IMR-90 (cell line): Measurements from ENCODE around the gene SYNJ2BP. TPM values are rescaled to one million over a fixed set of nuclear protein-coding genes. Genes with fewer than 3 reads are reported as not detected.

Experiments
- ATAC-seq: fragments of 200-7000 bp; cut with Tn5 transposase; 2 replicates; pipeline ENCODE4 v1.9.1; 2020; ENCODE audit warnings: low read depth, mild to moderate bottlenecking, moderate library complexity
- BruUV-seq: library from RNA; stranded (reverse); fragments of 400-500 nt; replicated peaks from 2 replicates; lab custom pipeline; 2021; lab: Mats Ljungman, UMichigan
- CTCF ChIA-PET: fragments of 300-600 bp; formaldehyde crosslinking; extraction: SDS; loops from one replicate; lab custom pipeline; 2021; ENCODE audit warnings: antibody characterized with exemption; lab: Yijun Ruan, JAX
- POLR2A ChIA-PET: fragments of 300-600 bp; sonication (Branson Sonifier 250); formaldehyde crosslinking; loops from one replicate; lab custom pipeline; 2022; ENCODE audit warnings: antibody characterized with exemption; ENCODE audit not compliant: unreplicated experiment; lab: Charles Lee
- DNase-seq: peaks from one replicate; pipeline ENCODE4 v3.0.0; 2013
- H2AFZ ChIP-seq: replicated peaks from 2 replicates; pipeline ENCODE3; 2013; ENCODE audit warnings: low read length, mild to moderate bottlenecking; ENCODE audit not compliant: poor library complexity
- H2AK5ac ChIP-seq: 2 replicates; pipeline ENCODE4 v1.6.1; 2013; ENCODE audit warnings: low read depth, low read length, inconsistent platforms
- H2AK9ac ChIP-seq: replicated peaks from 2 replicates; pipeline ENCODE3; 2013; ENCODE audit warnings: mild to moderate bottlenecking, low read depth, low read length, moderate library complexity; ENCODE audit not compliant: poor library complexity
- H2BK120ac ChIP-seq: 2 replicates; pipeline ENCODE4 v1.6.1; 2013; ENCODE audit warnings: low read depth, low read length, inconsistent platforms
- H2BK15ac ChIP-seq: 3 replicates; pipeline ENCODE4 v1.6.1; 2013; ENCODE audit warnings: low read depth, low read length, inconsistent platforms
- H2BK20ac ChIP-seq: 2 replicates; pipeline ENCODE4 v1.6.1; 2013; ENCODE audit warnings: low read depth, mild to moderate bottlenecking, inconsistent platforms, low read length, moderate library complexity
- H2BK5ac ChIP-seq: 2 replicates; pipeline ENCODE4 v1.6.1; 2013; ENCODE audit warnings: mild to moderate bottlenecking, low read depth, low read length, inconsistent platforms; ENCODE audit not compliant: poor library complexity, severe bottlenecking
- H3K14ac ChIP-seq: replicated peaks from 2 replicates; pipeline ENCODE4 v1.6.1; 2013; ENCODE audit warnings: low read depth, low read length, inconsistent platforms
- H3K18ac ChIP-seq: 2 replicates; pipeline ENCODE4 v1.6.1; 2013; ENCODE audit warnings: low read depth, low read length, control low read depth
- H3K23ac ChIP-seq: 2 replicates; pipeline ENCODE4 v1.6.1; 2013; ENCODE audit warnings: low read depth, low read length, inconsistent platforms
- H3K27ac ChIP-seq: 2 replicates; pipeline ENCODE4 v1.5.1; 2013; ENCODE audit warnings: mild to moderate bottlenecking, control low read depth, low read length; ENCODE audit not compliant: insufficient read depth
- H3K27me3 ChIP-seq: 2 replicates; pipeline ENCODE4 v1.6.1; 2013; ENCODE audit warnings: low read length; ENCODE audit not compliant: control insufficient read depth, insufficient read depth
- H3K36me3 ChIP-seq: 2 replicates; pipeline ENCODE4 v1.6.1; 2013; ENCODE audit warnings: low read length, mixed read lengths; ENCODE audit not compliant: control insufficient read depth, insufficient read depth
- H3K4ac ChIP-seq: 2 replicates; pipeline ENCODE4 v1.6.1; 2013; ENCODE audit warnings: low read depth, low read length, inconsistent platforms
- H3K4me1 ChIP-seq: 2 replicates; pipeline ENCODE4 v1.6.1; 2013; ENCODE audit warnings: low read length, mixed read lengths; ENCODE audit not compliant: control insufficient read depth, insufficient read depth
- H3K4me2 ChIP-seq: 2 replicates; pipeline ENCODE4 v1.6.1; 2013; ENCODE audit warnings: low read depth, mild to moderate bottlenecking, control low read depth, low read length, moderate library complexity
- H3K4me3 ChIP-seq: 2 replicates; pipeline ENCODE4 v1.5.1; 2013; ENCODE audit warnings: low read depth, mild to moderate bottlenecking, control low read depth, low read length, moderate library complexity; ENCODE audit not compliant: insufficient read depth
- H3K56ac ChIP-seq: 2 replicates; pipeline ENCODE4 v1.6.1; 2013; ENCODE audit warnings: low read length, inconsistent platforms; ENCODE audit not compliant: insufficient read depth; ENCODE audit errors: extremely low read depth
- H3K79me1 ChIP-seq, 2 experiments: 2 replicates each; pipeline ENCODE4 v1.6.1; 2013; ENCODE audit warnings: low read length in 2 of 2, inconsistent platforms in 1 of 2, low read depth in 1 of 2
- H3K9ac ChIP-seq: 2 replicates; pipeline ENCODE4 v1.6.1; 2013; ENCODE audit warnings: low read depth, low read length, control low read depth
- H3K9me1 ChIP-seq: 2 replicates; pipeline ENCODE4 v1.6.1; 2013; ENCODE audit warnings: low read length, inconsistent platforms; ENCODE audit not compliant: insufficient read depth
- H3K9me3 ChIP-seq: 2 replicates; pipeline ENCODE4 v1.6.1; 2013; ENCODE audit warnings: low read length; ENCODE audit not compliant: control insufficient read depth, insufficient read depth
- H4K20me1 ChIP-seq: 2 replicates; pipeline ENCODE4 v1.6.1; 2013; ENCODE audit warnings: low read length, inconsistent platforms; ENCODE audit not compliant: insufficient read depth
- H4K5ac ChIP-seq: 2 replicates; pipeline ENCODE4 v1.6.1; 2013; ENCODE audit warnings: mild to moderate bottlenecking, low read depth, low read length, control low read depth
- H4K8ac ChIP-seq, 2 experiments: 2 replicates each; pipeline ENCODE4 v1.6.1; 2013; ENCODE audit warnings: low read depth in 2 of 2, low read length in 2 of 2, control low read depth in 1 of 2, inconsistent platforms in 1 of 2
- H4K91ac ChIP-seq: 2 replicates; pipeline ENCODE4 v1.6.1; 2013; ENCODE audit warnings: low read depth, low read length, inconsistent platforms; ENCODE audit not compliant: insufficient read depth
- BHLHE40 ChIP-seq: fragments of 150-350 bp; IDR thresholded peaks from 2 replicates; pipeline ENCODE4 v1.6.1; 2016; ENCODE audit warnings: mild to moderate bottlenecking, low read depth, low read length
- CEBPB ChIP-seq: IDR thresholded peaks from 2 replicates; pipeline ENCODE4 v1.6.1; 2012; ENCODE audit warnings: low read depth, low read length, improper control_type of control experiment
- CHD1 ChIP-seq: IDR thresholded peaks from 2 replicates; pipeline ENCODE4 v1.6.1; 2012; ENCODE audit warnings: low read depth, low read length, improper control_type of control experiment
- CTCF ChIP-seq: conservative IDR thresholded peaks from 2 replicates; pipeline ENCODE4 v1.5.1; 2012; ENCODE audit warnings: mild to moderate bottlenecking, low read depth, low read length, improper control_type of control experiment
- ELK1 ChIP-seq: fragments of 150-350 bp; IDR thresholded peaks from 2 replicates; pipeline ENCODE4 v1.6.1; 2016; ENCODE audit warnings: low read depth, mild to moderate bottlenecking, low read length, moderate library complexity, borderline replicate concordance
- FOS ChIP-seq: fragments of 150-350 bp; IDR thresholded peaks from 2 replicates; pipeline ENCODE4 v1.6.1; 2016; ENCODE audit warnings: low read depth, low read length
- MAFK ChIP-seq: IDR thresholded peaks from 2 replicates; pipeline ENCODE4 v1.6.1; 2012; ENCODE audit warnings: low read depth, low read length, improper control_type of control experiment
- MAZ ChIP-seq: IDR thresholded peaks from 2 replicates; pipeline ENCODE4 v1.6.1; 2012; ENCODE audit warnings: low read depth, mild to moderate bottlenecking, low read length, improper control_type of control experiment, moderate library complexity, borderline replicate concordance
- MXI1 ChIP-seq: IDR thresholded peaks from 2 replicates; pipeline ENCODE4 v1.6.1; 2012; ENCODE audit warnings: low read depth, mild to moderate bottlenecking, low read length, moderate library complexity, borderline replicate concordance
- NFE2L2 ChIP-seq: fragments of 150-350 bp; IDR thresholded peaks from 2 replicates; pipeline ENCODE4 v1.6.1; 2016; ENCODE audit warnings: low read depth, mild to moderate bottlenecking, low read length
- POLR2A ChIP-seq: IDR thresholded peaks from 2 replicates; pipeline ENCODE4 v1.6.1; 2012; ENCODE audit warnings: mild to moderate bottlenecking, low read depth, low read length
- RAD21 ChIP-seq: IDR thresholded peaks from 2 replicates; pipeline ENCODE4 v1.6.1; 2012; ENCODE audit warnings: low read length, improper control_type of control experiment
- RCOR1 ChIP-seq: IDR thresholded peaks from 2 replicates; pipeline ENCODE4 v1.6.1; 2012; ENCODE audit warnings: mild to moderate bottlenecking, low read length, improper control_type of control experiment; ENCODE audit not compliant: insufficient replicate concordance
- RFX5 ChIP-seq: IDR thresholded peaks from 2 replicates; pipeline ENCODE4 v1.8.0; 2012; ENCODE audit warnings: low read depth, mild to moderate bottlenecking, low read length, moderate library complexity
- SMC3 ChIP-seq: fragments of 150-350 bp; IDR thresholded peaks from 2 replicates; pipeline ENCODE4 v1.6.1; 2016; ENCODE audit warnings: low read depth, mild to moderate bottlenecking, antibody characterized with exemption, low read length, moderate library complexity
- USF2 ChIP-seq: fragments of 150-350 bp; IDR thresholded peaks from 2 replicates; pipeline ENCODE4 v1.6.1; 2017; ENCODE audit warnings: mild to moderate bottlenecking, antibody characterized with exemption, low read length, low read depth
- WGBS, 2 experiments: methylation state at CpG; one replicate each; pipeline versions ENCODE4 v1.1.5 to v1.1.7; 2013; ENCODE audit warnings: missing lambda C conversion rate in 2 of 2; ENCODE audit not compliant: insufficient read length in 1 of 2; ENCODE audit errors: extremely low coverage in 2 of 2; 5-methylcytosine and 5-hydroxymethylcytosine counted together
- dilution Hi-C: fragments of 300-500 bp; cut with HindIII; formaldehyde crosslinking; loops from one replicate; pipeline ENCODE4 v1.14.3; 2018; ENCODE audit warnings: low sequenced_read_pairs; ENCODE audit not compliant: unreplicated experiment
- in situ Hi-C: fragments of 300-500 bp; cut with MboI; formaldehyde crosslinking; loops from 3 replicates; pipeline ENCODE4 v1.14.3; 2019; ENCODE audit warnings: low sequenced_read_pairs, inconsistent platforms, mixed read lengths
- intact Hi-C: fragments of 100-400 bp; cut with micrococcal nuclease; formaldehyde crosslinking; loops from 2 replicates; pipeline ENCODE4 v1.10.0; 2022
- polyA plus RNA-seq, 3 experiments: library from polyadenylated mRNA; depleted of rRNA; stranded (reverse); fragments of >200 nt; gene quantifications; 2 replicates each; pipeline ENCODE4 v1.2.3, GENCODE V29; 2012; ENCODE audit warnings: low replicate concordance in 1 of 3
- total RNA-seq: library from RNA; depleted of rRNA; stranded (reverse); fragments of >200 nt; gene quantifications from 2 replicates; pipeline ENCODE4 v1.2.3, GENCODE V29; 2012

The SYNJ2BP gene
- total and polyA plus RNA-seq, 2 of the 4 experiments (the other 2 are of a cell fraction): 10.0 to 25.5 TPM

GRCh38 chr14:70454731-70455130 is 37.8 kb upstream of the SYNJ2BP start:
- no peaks in the 10 kb centered on the region for H3K36me3 ChIP-seq
- H2BK20ac ChIP-seq: no peak overlapping the region
- no peak overlapping the region for H2AFZ ChIP-seq
- CTCF ChIA-PET: no interaction called here
- H3K18ac ChIP-seq: no peak overlapping the region
- no peak overlapping the region for H3K4me3 ChIP-seq
- ATAC-seq (no peak), DNase-seq (no peak)
- no peak overlapping the region for H2AK5ac ChIP-seq
- H3K79me1 ChIP-seq: no peaks in the 10 kb centered on the region
- H3K4me2 ChIP-seq: no peak overlapping the region
- H3K56ac ChIP-seq: no peak overlapping the region
- no peak overlapping the region for H3K4ac ChIP-seq
- no peak overlapping the region for H4K5ac ChIP-seq
- no peak overlapping the region for H3K14ac ChIP-seq
- BruUV-seq: no TSS peak
- H3K23ac ChIP-seq: no peak overlapping the region
- in situ Hi-C loops: no loop called here
- no peak overlapping the region for H2BK120ac ChIP-seq
- no peak overlapping the region for H3K9ac ChIP-seq
- no peak overlapping the region for H2BK5ac ChIP-seq
- H2AK9ac ChIP-seq: no peak overlapping the region
- no peaks in the 10 kb centered on the region for H3K4me1 ChIP-seq
- POLR2A ChIA-PET: no interaction called here
- H4K91ac ChIP-seq: no peak overlapping the region
- no peak overlapping the region for H4K8ac ChIP-seq
- no peaks in the 10 kb centered on the region for H3K9me3 ChIP-seq
- no peak overlapping the region for H3K27ac ChIP-seq
- no peaks in the 10 kb centered on the region for H3K27me3 ChIP-seq
- H3K9me1 ChIP-seq: no peaks in the 10 kb centered on the region
- WGBS, 2 experiments: no CpG with 5 or more reads among the region's 1 CpG
- TF ChIP-seq ELK1 (no peak), RAD21 (no peak), CHD1 (no peak), SMC3 (no peak), POLR2A (no peak), MXI1 (no peak), CEBPB (no peak), MAFK (no peak), BHLHE40 (no peak), FOS (no peak), CTCF (no peak), MAZ (no peak), USF2 (no peak), RFX5 (no peak), RCOR1 (no peak), NFE2L2 (no peak)
- dilution Hi-C loops: no loop called here
- H4K20me1 ChIP-seq: no peaks in the 10 kb centered on the region
- intact Hi-C loops: no loop called here
- H2BK15ac ChIP-seq: no peak overlapping the region
